H1 (cell line): ENCODE data around the gene CDC40. TPM values are rescaled to one million over a fixed set of nuclear protein-coding genes. Genes with fewer than 3 reads are reported as not detected.

Source experiments
- CTCF ChIA-PET: fragments of 300-600 bp; sonication (Branson Sonifier 250); formaldehyde crosslinking; loops from one replicate; lab custom pipeline; 2021; ENCODE audit not compliant: partially characterized antibody; lab: Charles Lee
- POLR2A ChIA-PET: fragments of 300-600 bp; sonication (Branson Sonifier 250); formaldehyde crosslinking; loops from one replicate; lab custom pipeline; 2021; ENCODE audit warnings: inconsistent platforms; ENCODE audit not compliant: partially characterized antibody; lab: Charles Lee
- DNase-seq, 2 experiments: peaks; one replicate each; pipeline versions ENCODE4 v3.0.0 to v3.0.0-alpha.2; 2010 to 2022; ENCODE audit warnings: low spot score in 2 of 2, low read depth in 1 of 2, mixed read lengths in 1 of 2
- FAIRE-seq: peaks from 2 replicates; lab custom pipeline; 2011; peaks lifted over from hg19 to GRCh38; lab: Jason Lieb, UNC
- H2AFZ ChIP-seq: 2 replicates; pipeline ENCODE4 v1.8.1; 2012; ENCODE audit warnings: low read length, inconsistent platforms
- H2AK5ac ChIP-seq: 2 replicates; pipeline ENCODE4 v1.6.1; 2013; ENCODE audit warnings: low read depth, low read length
- H2BK120ac ChIP-seq: replicated peaks from 2 replicates; pipeline ENCODE3; 2013; ENCODE audit warnings: low read depth, low read length, inconsistent platforms
- H2BK12ac ChIP-seq: 2 replicates; pipeline ENCODE4 v1.6.1; 2013; ENCODE audit warnings: low read depth, low read length
- H2BK15ac ChIP-seq: 2 replicates; pipeline ENCODE4 v1.6.1; 2013; ENCODE audit warnings: low read length
- H2BK20ac ChIP-seq: 2 replicates; pipeline ENCODE4 v1.6.1; 2013; ENCODE audit warnings: low read length
- H2BK5ac ChIP-seq: 2 replicates; pipeline ENCODE4 v1.6.1; 2013; ENCODE audit warnings: low read depth, low read length
- H3K14ac ChIP-seq: 2 replicates; pipeline ENCODE4 v1.6.1; 2013; ENCODE audit warnings: inconsistent platforms; ENCODE audit not compliant: insufficient read length
- H3K18ac ChIP-seq: 2 replicates; pipeline ENCODE4 v1.6.1; 2013; ENCODE audit warnings: low read length; ENCODE audit errors: extremely low read depth
- H3K23ac ChIP-seq: 2 replicates; pipeline ENCODE4 v1.6.1; 2013; ENCODE audit warnings: inconsistent platforms; ENCODE audit not compliant: insufficient read length
- H3K23me2 ChIP-seq: 2 replicates; pipeline ENCODE4 v1.6.1; 2013; ENCODE audit warnings: low read depth, low read length
- H3K27ac ChIP-seq: 2 replicates; pipeline ENCODE4 v1.6.1; 2011; ENCODE audit warnings: low read depth, low read length, inconsistent platforms
- H3K27me3 ChIP-seq, 4 experiments: replicated peaks in 1 of 4; 1 replicate in 1 of 4; 2 replicates in 3 of 4; pipeline versions ENCODE4 v1.6.1 to v1.8.1; 2011 to 2013; ENCODE audit warnings: low read length in 3 of 4, mild to moderate bottlenecking in 3 of 4, inconsistent platforms in 2 of 4, mixed read lengths in 2 of 4, moderate library complexity in 1 of 4; ENCODE audit not compliant: control insufficient read depth in 3 of 4, insufficient read depth in 3 of 4; ENCODE audit errors: extremely low read depth in 1 of 4
- H3K36me3 ChIP-seq, 4 experiments: 2 replicates each; pipeline versions ENCODE4 v1.6.1 to v1.8.1; 2011 to 2013; ENCODE audit warnings: mild to moderate bottlenecking in 4 of 4, low read length in 3 of 4, moderate library complexity in 2 of 4, control low read depth in 1 of 4, inconsistent platforms in 1 of 4; ENCODE audit not compliant: insufficient read depth in 4 of 4, control insufficient read depth in 2 of 4
- H3K4ac ChIP-seq: replicated peaks from 2 replicates; pipeline ENCODE3; 2013; ENCODE audit warnings: low read length, low read depth, mixed read lengths, inconsistent platforms; ENCODE audit not compliant: insufficient read length
- H3K4me1 ChIP-seq, 4 experiments: replicated peaks in 1 of 4; 1 replicate in 1 of 4; 2 replicates in 3 of 4; pipeline versions ENCODE4 v1.6.1 to v1.8.1; 2011 to 2013; ENCODE audit warnings: low read length in 3 of 4, inconsistent platforms in 2 of 4, mixed read lengths in 1 of 4; ENCODE audit not compliant: insufficient read depth in 4 of 4, control insufficient read depth in 3 of 4
- H3K4me2 ChIP-seq, 2 experiments: 2 replicates each; pipeline versions ENCODE4 v1.6.1 to v1.8.1; 2011 to 2013; ENCODE audit warnings: low read depth in 2 of 2, low read length in 2 of 2, control low read depth in 1 of 2, inconsistent platforms in 1 of 2, mild to moderate bottlenecking in 1 of 2; ENCODE audit not compliant: insufficient read depth in 1 of 2
- H3K4me3 ChIP-seq, 4 experiments: fragments of 200-600, 300-600 bp in 1 of 4; sonication (generic), shearing (Covaris generic), sonication (Bioruptor Twin) in 1 of 4; 2 replicates each; pipeline versions ENCODE4 v1.5.1 to v1.8.1; 2011 to 2016; ENCODE audit warnings: low read length in 4 of 4, low read depth in 3 of 4, control low read depth in 2 of 4, inconsistent platforms in 2 of 4, mild to moderate bottlenecking in 2 of 4, mixed read lengths in 1 of 4, moderate library complexity in 1 of 4; ENCODE audit not compliant: insufficient read depth in 2 of 4; ENCODE audit errors: extremely low read depth in 1 of 4
- H3K56ac ChIP-seq: replicated peaks from 2 replicates; pipeline ENCODE3; 2013; ENCODE audit warnings: low read depth, mild to moderate bottlenecking, mixed read lengths, low read length, inconsistent platforms; ENCODE audit not compliant: insufficient read length
- H3K79me1 ChIP-seq: 2 replicates; pipeline ENCODE4 v1.6.1; 2013; ENCODE audit warnings: low read depth, low read length, control low read depth
- H3K79me2 ChIP-seq, 2 experiments: 2 replicates each; pipeline versions ENCODE4 v1.6.1 to v1.8.1; 2012 to 2013; ENCODE audit warnings: low read length in 2 of 2, mild to moderate bottlenecking in 2 of 2, inconsistent platforms in 1 of 2; ENCODE audit not compliant: insufficient read depth in 2 of 2, control insufficient read depth in 1 of 2
- H3K9ac ChIP-seq, 4 experiments: replicated peaks in 1 of 4; 1 replicate in 1 of 4; 2 replicates in 3 of 4; pipeline versions ENCODE4 v1.6.1 to v1.8.1; 2011 to 2013; ENCODE audit warnings: low read depth in 3 of 4, low read length in 3 of 4, control low read depth in 2 of 4, mild to moderate bottlenecking in 2 of 4, moderate library complexity in 2 of 4, inconsistent platforms in 1 of 4; ENCODE audit errors: extremely low read depth in 1 of 4
- H3K9me3 ChIP-seq, 2 experiments: 2 replicates each; pipeline versions ENCODE4 v1.6.1 to v1.8.1; 2012 to 2013; ENCODE audit warnings: mild to moderate bottlenecking in 2 of 2, moderate library complexity in 2 of 2, control low read depth in 1 of 2, inconsistent platforms in 1 of 2, low read depth in 1 of 2, low read length in 1 of 2, mixed read lengths in 1 of 2; ENCODE audit not compliant: insufficient read depth in 2 of 2
- H4K20me1 ChIP-seq, 2 experiments: replicated peaks in 1 of 2; 2 replicates each; pipeline versions ENCODE3 to v1.8.1; 2011 to 2013; ENCODE audit warnings: inconsistent platforms in 2 of 2, low read length in 2 of 2, mild to moderate bottlenecking in 1 of 2; ENCODE audit not compliant: insufficient read depth in 2 of 2, control insufficient read depth in 1 of 2
- H4K5ac ChIP-seq: 2 replicates; pipeline ENCODE4 v1.6.1; 2013; ENCODE audit warnings: low read length, low read depth, mixed read lengths, inconsistent platforms; ENCODE audit not compliant: insufficient read length
- H4K8ac ChIP-seq: 2 replicates; pipeline ENCODE4 v1.8.0; 2013; ENCODE audit warnings: mild to moderate bottlenecking, moderate library complexity, low read length, inconsistent platforms; ENCODE audit not compliant: insufficient read depth; ENCODE audit errors: extremely low read depth
- H4K91ac ChIP-seq: replicated peaks from 2 replicates; pipeline ENCODE3; 2013; ENCODE audit warnings: low read length, mixed read lengths, inconsistent platforms; ENCODE audit not compliant: insufficient read length
- ASH2L ChIP-seq: fragments of 200-600, 300-600 bp; sonication (generic); IDR thresholded peaks from one replicate; pipeline ENCODE4 v1.7.1; 2017; ENCODE audit warnings: low read length
- ATF3 ChIP-seq: IDR thresholded peaks from 2 replicates; pipeline ENCODE4 v1.6.1; 2011; ENCODE audit warnings: low read depth, mild to moderate bottlenecking, low read length; ENCODE audit not compliant: insufficient read depth
- CHD2 ChIP-seq: IDR thresholded peaks from 2 replicates; pipeline ENCODE4 v1.6.1; 2012; ENCODE audit warnings: low read length, improper control_type of control experiment
- EGR1 ChIP-seq: IDR thresholded peaks from 2 replicates; pipeline ENCODE4 v1.6.1; 2011; ENCODE audit warnings: low read depth, low read length, borderline replicate concordance
- JUND ChIP-seq: IDR thresholded peaks from 2 replicates; pipeline ENCODE4 v1.6.1; 2011; ENCODE audit warnings: mild to moderate bottlenecking, improper control_type of control experiment, low read length
- KDM5A ChIP-seq: fragments of 200-600 bp; IDR thresholded peaks from 2 replicates; pipeline ENCODE4 v1.7.1; 2012; ENCODE audit warnings: mild to moderate bottlenecking, low read length, inconsistent platforms, mixed read lengths
- MAFK ChIP-seq: IDR thresholded peaks from 2 replicates; pipeline ENCODE4 v1.6.1; 2012; ENCODE audit warnings: low read depth, mild to moderate bottlenecking, improper control_type of control experiment, low read length
- NANOG ChIP-seq: IDR thresholded peaks from 2 replicates; pipeline ENCODE4 v1.6.1; 2011; ENCODE audit warnings: low read length, low read depth, mild to moderate bottlenecking, inconsistent platforms; ENCODE audit not compliant: insufficient read depth, poor library complexity, severe bottlenecking
- RXRA ChIP-seq: IDR thresholded peaks from 2 replicates; pipeline ENCODE4 v1.6.1; 2011; ENCODE audit warnings: low read depth, mild to moderate bottlenecking, low read length, moderate library complexity; ENCODE audit not compliant: insufficient read depth
- TAF7 ChIP-seq: optimal IDR thresholded peaks from 2 replicates; pipeline ENCODE3; 2011; ENCODE audit warnings: low read depth, mild to moderate bottlenecking, inconsistent platforms, low read length, moderate library complexity, borderline replicate concordance
- TBP ChIP-seq: IDR thresholded peaks from 2 replicates; pipeline ENCODE4 v1.6.1; 2011; ENCODE audit warnings: low read depth, low read length, improper control_type of control experiment
- WGBS, 2 experiments: shearing (Covaris generic) in 1 of 2; methylation state at CpG; one replicate each; pipeline versions ENCODE4 v1.1.6 to v1.1.7; 2013 to 2015; ENCODE audit warnings: low lambda C conversion rate in 2 of 2, mixed read lengths in 2 of 2, inconsistent platforms in 1 of 2, low coverage in 1 of 2, missing lambda C conversion rate in 1 of 2; ENCODE audit not compliant: insufficient replicate concordance in 2 of 2, insufficient coverage in 1 of 2, insufficient read length in 1 of 2; ENCODE audit errors: extremely low coverage in 1 of 2, missing lambda C conversion rate in 1 of 2; 5-methylcytosine and 5-hydroxymethylcytosine counted together
- polyA plus RNA-seq, 7 experiments: library from polyadenylated mRNA; depleted of rRNA in 3 of 7; stranded (reverse) in 5 of 7; unstranded in 2 of 7; fragments of >200 nt in 5 of 7; fragments of 200-250 nt in 2 of 7; gene quantifications; 1 replicate in 5 of 7; 2 replicates in 1 of 7; 4 replicates in 1 of 7; pipeline versions ENCODE4 v1.2.1 to v1.2.3, GENCODE V29; 2011 to 2013; ENCODE audit warnings: missing spikeins in 2 of 7, mixed read lengths in 2 of 7
- total RNA-seq: library from RNA; stranded (reverse); fragmentation: NEBNext Ultra II Directional; extraction: Animal tissue kit (Norgen Biotek cat#: 25700); gene quantifications from 2 replicates; pipeline ENCODE4 v1.2.1, GENCODE V29; 2021

CDC40 gene
- total and polyA plus RNA-seq, 2 of the 8 experiments (the other 6 are each of a cell fraction or from before 2014, with no cell fraction given) = 7.3 to 27.2 TPM

DNA sequence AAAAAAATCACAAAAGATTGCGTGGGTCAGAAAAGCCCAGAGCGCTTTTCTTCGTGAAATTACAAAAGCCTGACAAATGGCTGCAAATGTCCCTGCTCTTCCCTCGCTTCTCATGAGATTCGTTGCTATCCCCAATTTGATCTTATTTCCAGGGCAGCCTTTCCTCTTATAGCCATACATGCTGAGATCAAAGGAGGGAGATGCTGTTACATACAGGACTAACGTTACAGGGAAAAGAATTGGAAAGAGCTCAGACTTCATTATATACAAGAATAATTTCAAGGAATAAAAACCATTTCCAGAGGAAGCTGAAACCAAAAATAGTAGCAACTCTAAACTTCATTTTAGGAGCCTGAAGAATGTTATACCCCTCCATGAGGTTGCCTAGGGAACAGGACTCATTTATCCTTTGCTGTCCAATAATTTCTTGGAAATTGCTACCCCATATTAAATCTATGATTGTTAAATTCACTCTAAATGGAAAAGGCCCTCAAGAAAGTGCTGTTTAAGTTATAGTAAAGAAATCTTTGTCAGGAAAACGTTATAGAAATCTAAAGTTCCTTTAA lies 97.0 kb downstream of the CDC40 start:
- H2BK15ac ChIP-seq = no peak overlapping the region
- no peak overlapping the region for H2BK20ac ChIP-seq
- H4K5ac ChIP-seq = no peak overlapping the region
- no peak overlapping the region for H3K23ac ChIP-seq
- H3K79me1 ChIP-seq = no peaks in the 10 kb centered on the region
- POLR2A ChIA-PET = no interaction called here
- no peaks in the 10 kb centered on the region for H4K20me1 ChIP-seq
- no peak overlapping the region for H2BK120ac ChIP-seq
- DNase-seq = no peak
- H3K4me2 ChIP-seq = no peak overlapping the region
- H2BK12ac ChIP-seq = no peak overlapping the region
- H3K4me3 ChIP-seq = no peak overlapping the region
- H3K27ac ChIP-seq = no peak overlapping the region
- H2AFZ ChIP-seq = no peak overlapping the region
- CTCF ChIA-PET = interaction anchor here (0.6 to 1.7 kb wide), 4 partner anchors 9 to 237 kb away, joined by 3 to 6 read pairs (median 4); no protein-coding TSS in a partner anchor
- TF ChIP-seq CHD2 (no peak), JUND (no peak), ASH2L (no peak), TBP (no peak), KDM5A (no peak), MAFK (no peak), TAF7 (no peak), NANOG (no peak), RXRA (no peak), ATF3 (no peak), EGR1 (no peak)
- H4K91ac ChIP-seq = no peak overlapping the region
- H3K9me3 ChIP-seq = peaks cover 0 to 5% of the 10 kb centered on the region in 2 experiments; a peak in 2 of 4 replicates
- H2BK5ac ChIP-seq = no peak overlapping the region
- H3K18ac ChIP-seq = no peak overlapping the region
- H3K36me3 ChIP-seq = no peaks in the 10 kb centered on the region
- no peaks in the 10 kb centered on the region; a peak in 1 of 7 replicates for H3K4me1 ChIP-seq
- no peak overlapping the region for H3K14ac ChIP-seq
- H3K56ac ChIP-seq = no peak overlapping the region
- no peaks in the 10 kb centered on the region for H3K27me3 ChIP-seq
- no peak overlapping the region for H4K8ac ChIP-seq
- no peaks in the 10 kb centered on the region for H3K79me2 ChIP-seq
- FAIRE-seq = no peak
- H3K9ac ChIP-seq = no peak overlapping the region
- H2AK5ac ChIP-seq = no peak overlapping the region
- no peak overlapping the region for H3K4ac ChIP-seq
- 82% methylated on average over 7 of the region's 7 CpGs; no CpG with 5 or more reads in 1 of the 2 experiments for WGBS, 2 experiments
- H3K23me2 ChIP-seq = no peaks in the 10 kb centered on the region; the same call in 1 of the 2 replicates
